DMS114 treated with DMSO at 0.1 percent for 48 hours (cell line): ENCODE data around the gene CIAO2B.

Source experiments
- DNase-seq: peaks from one replicate; lab custom pipeline; 2025; ENCODE audit not compliant: unreplicated experiment; lab: John Stamatoyannopoulos, UW

CIAO2B gene

GRCh38 chr16:66890799-66891198 lies 43.4 kb downstream of the CIAO2B start:
- no peak for DNase-seq

DNA sequence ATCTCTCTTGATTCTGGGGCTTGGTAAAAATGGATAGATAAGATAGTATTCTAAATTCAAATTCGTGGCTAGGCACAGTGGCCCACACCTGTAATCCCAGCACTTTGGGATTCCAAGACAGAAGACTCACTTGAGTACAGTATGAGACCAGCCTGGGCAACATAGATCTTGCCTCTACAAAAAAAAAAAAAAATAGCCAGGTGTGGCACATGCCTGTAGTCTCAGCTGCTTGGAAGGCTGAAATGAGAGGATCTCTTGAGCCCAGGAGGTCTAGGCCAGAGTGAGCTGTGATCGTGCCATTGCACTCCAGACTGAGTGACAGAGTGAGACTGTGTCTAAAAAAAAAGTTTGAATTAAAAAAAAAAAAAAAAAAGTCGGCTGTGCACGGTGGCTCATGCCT lies 44.6 kb downstream of the CIAO2B start:
- DNase-seq, result no peak

- DNase-seq, result no peak
Measured at GRCh38 chr16:66888647-66889615, 45.3 kb downstream of the CIAO2B start.

DNA sequence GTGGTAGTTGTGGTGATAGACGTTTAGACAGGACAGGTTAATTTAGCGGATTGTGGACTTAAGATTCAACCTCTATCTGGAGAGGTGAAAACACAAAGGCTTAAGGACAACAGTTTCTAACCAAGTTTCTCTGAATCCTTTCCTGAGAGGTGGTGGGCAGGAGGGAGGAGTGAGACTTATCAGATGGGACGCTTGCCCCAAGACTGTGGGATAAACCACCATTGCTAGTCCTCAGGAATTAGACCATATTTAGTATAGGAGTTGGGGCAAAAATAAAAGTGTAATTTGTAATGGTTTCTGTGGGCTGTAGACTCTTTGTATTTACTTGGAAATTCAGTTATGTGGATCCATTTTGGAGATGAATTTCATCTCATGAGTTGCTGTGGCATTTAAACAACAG lies 47.3 kb downstream of the CIAO2B start:
- DNase-seq, result no peak

DNA sequence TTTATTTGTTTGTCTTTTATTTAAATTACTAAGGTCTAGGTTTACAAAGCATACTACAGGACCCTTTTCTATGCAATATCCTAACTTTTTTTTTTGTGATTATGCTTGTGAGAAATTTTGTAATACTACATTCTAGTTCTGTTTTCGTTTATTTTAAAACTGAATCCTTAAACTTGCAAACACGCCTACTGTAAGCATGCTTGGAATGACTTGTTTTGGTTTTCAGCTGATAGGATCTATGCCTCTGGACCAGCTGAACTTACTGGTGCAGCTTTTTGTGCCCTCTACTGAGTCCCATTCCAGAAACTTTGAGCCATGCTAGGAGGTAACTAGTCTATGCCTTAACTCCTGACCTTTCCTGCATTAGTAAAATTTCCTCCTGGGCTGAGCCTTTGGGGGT lies 47.9 kb downstream of the CIAO2B start:
- DNase-seq, result no peak

GRCh38 chr16:66885491-66885890 lies 48.7 kb downstream of the CIAO2B start:
- DNase-seq, result no peak

DNA sequence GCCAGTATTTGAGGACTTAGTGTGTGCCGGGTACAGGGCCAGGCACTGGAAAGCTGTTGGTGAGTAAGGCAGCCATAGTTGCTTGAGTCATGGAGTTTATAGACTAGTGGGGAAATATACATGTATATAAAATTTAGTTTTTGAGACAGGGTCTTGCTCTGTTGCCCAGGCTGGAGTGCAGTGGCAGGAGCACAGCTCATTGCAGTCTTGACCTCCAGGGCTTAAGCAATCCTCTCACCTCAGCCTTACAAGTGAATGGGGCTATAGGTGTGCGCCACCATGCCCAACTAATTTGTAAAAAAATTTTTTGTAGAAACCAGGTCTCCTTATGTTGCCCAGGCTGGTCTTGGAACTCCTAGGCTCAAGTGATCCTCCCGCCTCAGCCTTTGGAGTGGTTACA lies 51.5 kb downstream of the CIAO2B start:
- no peak for DNase-seq
